OCI-M2 (cell line): Measurements from ENCODE around the gene ZBTB46.
"Not testable (repeated sequence)": the region's sequence is repeated elsewhere in the genome, so short reads cannot be mapped to it uniquely, and the experiment has no call there.

Source experiments
- DNase-seq: peaks from one replicate; lab custom pipeline; 2025; ENCODE audit not compliant: unreplicated experiment; lab: John Stamatoyannopoulos, UW

The ZBTB46 gene

DNA sequence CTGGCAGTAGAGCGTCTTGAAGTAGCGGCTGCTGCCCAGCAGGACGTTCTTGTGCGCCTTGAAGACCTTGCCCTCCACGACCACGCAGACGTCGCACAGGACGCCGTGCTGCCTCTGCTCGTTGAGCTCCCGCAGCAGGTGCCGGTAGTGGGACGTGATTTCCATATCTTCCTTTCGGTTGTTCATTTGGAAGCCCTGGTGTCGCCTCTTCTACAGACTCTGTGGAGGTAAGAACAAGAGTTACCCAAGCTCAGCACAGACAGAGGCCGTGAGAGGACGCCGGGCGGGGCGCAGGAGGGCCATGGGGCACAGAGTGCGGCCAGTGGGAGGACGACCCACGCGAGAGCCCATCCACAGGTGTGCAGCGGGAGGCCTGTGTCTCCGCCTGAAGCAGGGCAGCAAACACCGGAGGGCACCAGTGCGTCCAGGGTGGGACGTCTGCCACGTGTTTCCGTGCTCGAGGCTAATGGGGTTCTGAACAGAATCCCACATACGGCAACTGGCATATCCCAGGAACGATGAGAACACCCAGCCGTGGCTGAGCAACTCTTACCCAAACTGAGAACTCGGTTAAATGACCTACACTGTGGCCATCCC lies 40.4 kb downstream of the ZBTB46 start:
- DNase-seq = no peak

DNA sequence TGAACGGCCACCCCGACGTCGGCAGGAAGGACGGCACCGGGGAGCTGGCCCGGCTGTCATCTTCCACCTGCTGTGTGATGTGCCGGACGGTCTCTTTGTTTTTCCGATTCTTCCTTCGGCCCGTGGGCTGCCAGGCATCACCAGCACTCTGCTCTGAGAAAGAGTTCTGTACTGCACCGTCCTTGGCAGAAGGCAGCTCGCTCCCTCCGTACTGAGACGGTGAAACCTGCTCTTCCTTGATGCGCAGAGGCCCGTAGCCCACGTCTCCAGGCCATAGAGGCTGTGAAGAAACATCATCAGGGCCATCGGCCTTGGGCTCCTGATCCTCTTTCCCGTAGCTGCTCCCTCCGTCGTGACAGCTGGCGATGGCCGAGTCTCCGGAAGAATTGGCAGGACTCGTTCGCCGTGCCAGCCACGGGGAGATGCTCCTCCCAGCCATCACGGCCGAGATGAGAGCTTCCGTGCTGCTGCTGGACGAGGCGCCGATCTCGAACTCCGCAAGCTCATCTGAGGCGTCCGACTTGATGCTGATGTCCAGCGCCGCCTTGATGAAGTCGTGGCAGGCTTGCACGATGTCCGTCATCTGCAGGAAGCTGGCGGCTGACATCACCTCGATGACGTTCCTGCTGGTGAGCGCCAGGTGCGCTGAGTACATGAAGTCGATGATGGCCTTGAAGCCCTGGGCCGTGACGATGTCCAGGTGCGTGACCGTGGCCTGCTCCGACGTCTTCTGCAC lies 41.1 kb downstream of the ZBTB46 start:
- DNase-seq = no peak

DNA sequence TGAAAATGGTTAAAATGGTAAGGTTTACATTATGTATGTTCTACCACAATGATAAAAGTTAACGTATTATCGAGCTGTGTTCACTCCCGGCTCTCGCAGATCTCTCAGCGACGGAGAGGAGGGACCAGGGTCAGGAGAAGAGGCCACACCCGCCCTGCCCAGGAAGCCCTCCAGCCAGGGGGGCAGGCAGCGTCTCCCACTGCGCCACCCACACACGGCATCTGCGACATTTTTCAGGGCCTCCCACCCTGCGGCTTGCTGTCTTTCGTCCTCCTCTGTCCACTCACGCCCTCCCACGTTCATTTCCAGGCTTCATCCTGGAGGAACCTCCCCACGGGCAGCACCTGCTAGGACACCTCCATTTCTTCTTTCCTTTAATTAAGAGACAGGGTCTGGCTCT lies 43.3 kb downstream of the ZBTB46 start:
- no peak for DNase-seq

DNA sequence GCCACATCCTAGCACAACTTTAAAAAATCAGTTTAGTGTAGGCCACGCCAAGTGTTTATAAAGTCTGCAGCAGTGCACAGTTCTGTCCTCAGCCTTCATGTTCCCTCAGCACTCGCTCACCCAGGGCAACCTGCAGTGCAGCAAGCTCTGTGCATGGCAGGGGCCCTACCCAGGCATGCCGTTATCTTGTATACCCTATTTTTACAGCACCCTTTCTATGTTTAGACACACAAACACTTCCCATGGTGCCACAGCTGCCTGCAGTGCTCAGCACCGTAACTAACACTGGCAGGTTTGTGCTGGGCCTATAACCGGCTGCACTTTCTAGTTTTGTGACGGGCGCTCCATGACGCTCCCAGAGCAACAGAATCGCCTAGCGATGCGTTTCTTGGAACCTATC lies 43.8 kb downstream of the ZBTB46 start:
- no peak for DNase-seq

DNA sequence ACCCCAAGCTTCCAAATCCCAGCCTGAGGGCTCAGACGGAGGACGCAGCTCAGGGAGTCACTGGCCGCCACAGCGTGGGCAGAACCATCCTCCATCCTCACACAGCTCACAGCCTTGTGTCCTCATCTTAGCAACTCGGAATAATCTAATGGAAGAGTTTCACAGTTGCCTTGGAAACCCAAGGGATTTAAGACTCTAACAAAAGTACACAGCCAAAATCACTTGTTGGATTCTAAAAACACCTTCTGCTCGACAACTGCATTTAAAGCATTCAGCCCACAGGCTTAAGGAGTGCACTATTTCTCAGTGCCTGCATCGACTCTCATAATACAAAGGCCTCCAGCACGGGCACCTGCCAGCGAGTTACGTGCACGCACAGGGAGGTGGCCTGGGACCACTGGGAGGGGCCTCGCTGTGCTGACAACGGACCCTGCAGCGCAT lies 45.4 kb downstream of the ZBTB46 start:
- no peak for DNase-seq

DNA sequence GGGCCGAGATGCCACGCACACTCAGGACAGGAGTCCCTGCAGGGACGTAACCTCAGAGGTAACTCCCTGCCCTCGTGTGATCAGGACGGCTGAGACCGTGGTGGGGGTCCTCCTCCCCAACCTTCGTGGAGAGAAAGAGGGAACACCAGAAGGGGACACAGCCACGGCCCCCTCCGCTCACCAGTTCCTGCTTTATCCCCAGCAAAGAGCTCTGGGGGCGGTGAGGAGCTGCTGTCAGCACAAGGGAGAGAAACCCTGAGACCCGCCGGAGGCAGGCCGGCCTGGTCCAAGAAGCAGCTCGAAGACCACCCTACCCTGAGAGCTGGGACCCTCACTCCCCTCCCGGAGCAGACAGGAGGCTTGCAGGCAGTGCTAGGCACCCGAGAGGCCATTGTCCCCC lies 47.1 kb downstream of the ZBTB46 start:
- DNase-seq = no peak

DNA sequence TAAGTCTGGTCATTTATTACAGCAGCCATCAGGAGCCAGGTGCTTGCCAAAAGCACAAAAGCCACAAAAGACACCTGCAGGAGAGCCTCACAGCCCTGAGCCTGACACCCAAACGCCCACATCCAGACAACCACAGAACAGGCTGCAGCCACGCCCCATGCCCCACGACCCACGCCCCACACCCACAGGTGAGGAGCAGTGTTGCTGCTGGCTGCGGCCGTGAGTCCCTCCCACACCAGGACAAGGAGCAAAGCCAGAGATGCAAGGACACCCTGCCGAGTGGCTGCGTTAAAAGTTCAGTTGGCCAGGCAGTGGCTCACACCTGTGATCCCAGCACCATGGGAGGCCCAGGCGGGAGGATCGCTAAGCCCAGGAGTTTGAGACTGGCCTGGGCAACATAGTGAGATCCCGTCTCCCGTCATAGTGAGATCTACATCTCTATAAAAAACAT lies 48.5 kb downstream of the ZBTB46 start:
- DNase-seq = no peak

DNA sequence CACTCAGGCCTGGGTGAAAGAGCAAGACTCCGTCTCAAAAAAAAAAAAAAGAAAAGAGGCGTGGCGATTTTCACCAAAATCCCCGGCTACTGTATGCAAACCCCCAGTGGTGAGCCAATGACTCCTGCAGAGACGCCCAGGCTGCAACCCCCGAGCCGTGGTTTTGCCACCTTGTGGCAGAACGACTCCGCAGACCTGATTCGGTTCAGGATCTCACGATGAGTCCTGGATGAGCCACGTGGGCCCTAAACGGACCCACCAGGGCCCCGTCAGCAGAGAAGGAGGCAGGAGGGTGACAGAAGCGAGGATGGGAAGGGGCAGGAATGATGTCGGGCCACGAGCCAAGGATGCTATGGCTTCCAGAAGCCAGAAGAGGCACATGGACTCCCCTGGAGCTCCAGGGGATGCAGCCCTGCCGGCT lies 49.0 kb downstream of the ZBTB46 start:
- no peak for DNase-seq

DNA sequence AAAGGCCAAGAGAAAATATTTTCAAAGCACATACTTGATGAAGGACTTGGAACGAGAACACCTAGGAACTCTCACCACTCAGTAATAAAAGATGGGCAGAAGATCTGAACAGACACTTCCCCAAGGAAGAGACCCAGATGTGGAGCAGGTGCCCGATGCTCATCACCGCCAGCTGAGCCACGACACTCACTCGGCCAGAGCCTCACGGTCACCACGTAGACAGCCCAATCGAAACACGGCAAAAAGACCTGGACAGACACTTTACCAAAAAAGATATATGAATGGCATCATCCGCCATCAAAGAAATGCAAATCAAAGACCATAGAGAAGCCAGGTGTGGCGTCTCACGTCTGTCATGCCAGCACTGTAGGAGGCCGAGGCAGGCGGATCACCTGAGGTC lies 49.9 kb downstream of the ZBTB46 start:
- no peak for DNase-seq

DNA sequence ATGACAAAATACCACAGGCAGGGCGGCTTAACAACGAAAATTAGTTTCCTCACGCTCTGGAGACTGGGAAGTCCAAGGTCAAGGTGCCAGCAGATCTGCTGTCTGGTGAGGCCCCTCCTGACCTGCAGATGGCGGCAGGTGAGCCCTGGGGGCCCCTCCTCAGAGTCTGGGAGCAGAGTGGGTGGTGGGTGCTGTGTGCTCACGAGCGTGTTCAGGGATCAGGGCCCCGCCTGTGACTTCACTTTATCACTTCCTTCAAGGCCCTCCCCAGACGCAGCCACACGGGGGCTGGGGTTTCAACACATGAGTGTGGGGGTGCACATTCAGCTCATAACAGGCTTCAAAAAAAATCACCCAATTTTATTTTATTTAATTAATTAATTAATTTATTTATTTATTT lies 52.2 kb downstream of the ZBTB46 start:
- DNase-seq = no peak

DNA sequence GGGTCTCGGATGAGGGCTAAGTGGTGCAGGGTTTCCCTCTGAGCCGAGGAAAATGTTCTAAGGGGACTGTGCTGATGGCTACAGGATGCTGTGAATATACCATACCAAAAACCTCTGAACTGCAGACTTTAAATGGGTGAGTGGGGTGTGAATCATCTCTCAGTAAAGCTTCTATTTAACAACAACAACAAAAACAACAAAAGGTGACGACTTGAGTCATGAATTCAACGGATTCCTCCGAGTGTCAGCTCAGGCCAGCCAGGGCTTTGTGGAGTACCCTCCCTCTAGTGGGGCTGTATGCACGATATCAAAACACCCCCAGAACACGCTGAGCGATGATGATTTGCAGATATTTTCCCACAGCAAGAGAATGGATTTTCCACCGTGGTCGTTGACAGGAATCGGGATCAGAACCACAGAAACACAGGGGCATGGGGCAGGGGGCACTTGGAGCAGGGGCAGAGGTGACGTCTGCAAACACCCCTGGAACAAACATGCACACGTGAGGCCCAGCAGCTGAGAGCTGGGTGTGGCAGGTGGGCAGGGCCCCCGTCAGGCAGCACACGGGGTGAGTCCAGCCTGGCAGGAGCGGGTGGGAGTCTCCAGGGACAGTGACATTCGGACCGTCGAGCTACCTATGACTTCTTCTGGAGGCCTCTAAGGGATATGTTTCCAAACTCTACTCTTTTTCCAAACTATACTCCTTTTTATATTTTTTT lies 52.9 kb downstream of the ZBTB46 start:
- DNase-seq = no peak

DNA sequence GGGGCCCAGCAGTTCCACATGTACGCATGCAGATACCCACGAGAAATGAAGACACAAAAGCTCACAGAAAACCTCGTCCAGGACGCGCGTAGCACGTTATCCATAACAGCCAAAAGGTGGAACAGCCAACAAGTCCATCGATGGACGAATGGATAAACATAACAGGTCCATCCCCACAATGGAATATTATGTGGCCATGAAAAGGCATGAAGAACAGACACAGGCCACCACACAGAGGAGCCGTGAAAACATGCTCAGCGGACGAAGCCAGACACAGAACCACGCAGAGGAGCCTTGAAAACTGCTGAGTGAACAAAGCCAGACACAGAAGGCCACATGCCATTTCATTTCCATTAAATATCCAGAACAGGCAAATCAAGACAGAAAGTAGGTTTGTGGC lies 53.5 kb downstream of the ZBTB46 start:
- DNase-seq = no peak

DNA sequence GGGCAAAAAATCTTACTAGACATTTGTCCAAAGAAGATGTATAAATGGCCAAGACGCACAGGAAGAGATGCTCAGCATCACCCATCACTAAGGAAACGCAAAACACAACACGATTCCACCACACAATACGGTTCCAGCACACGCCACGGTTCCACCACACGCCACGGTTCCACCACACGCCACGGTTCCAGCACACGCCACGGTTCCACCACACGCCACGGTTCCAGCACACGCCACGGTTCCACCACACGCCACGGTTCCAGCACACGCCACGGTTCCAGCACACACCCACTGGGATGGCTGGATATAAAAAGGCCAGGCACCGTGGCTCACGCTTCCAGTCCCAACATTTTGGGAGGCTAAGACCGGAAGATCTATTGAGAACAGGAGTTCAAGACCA lies 54.2 kb downstream of the ZBTB46 start:
- not testable (repeated sequence) for DNase-seq

DNA sequence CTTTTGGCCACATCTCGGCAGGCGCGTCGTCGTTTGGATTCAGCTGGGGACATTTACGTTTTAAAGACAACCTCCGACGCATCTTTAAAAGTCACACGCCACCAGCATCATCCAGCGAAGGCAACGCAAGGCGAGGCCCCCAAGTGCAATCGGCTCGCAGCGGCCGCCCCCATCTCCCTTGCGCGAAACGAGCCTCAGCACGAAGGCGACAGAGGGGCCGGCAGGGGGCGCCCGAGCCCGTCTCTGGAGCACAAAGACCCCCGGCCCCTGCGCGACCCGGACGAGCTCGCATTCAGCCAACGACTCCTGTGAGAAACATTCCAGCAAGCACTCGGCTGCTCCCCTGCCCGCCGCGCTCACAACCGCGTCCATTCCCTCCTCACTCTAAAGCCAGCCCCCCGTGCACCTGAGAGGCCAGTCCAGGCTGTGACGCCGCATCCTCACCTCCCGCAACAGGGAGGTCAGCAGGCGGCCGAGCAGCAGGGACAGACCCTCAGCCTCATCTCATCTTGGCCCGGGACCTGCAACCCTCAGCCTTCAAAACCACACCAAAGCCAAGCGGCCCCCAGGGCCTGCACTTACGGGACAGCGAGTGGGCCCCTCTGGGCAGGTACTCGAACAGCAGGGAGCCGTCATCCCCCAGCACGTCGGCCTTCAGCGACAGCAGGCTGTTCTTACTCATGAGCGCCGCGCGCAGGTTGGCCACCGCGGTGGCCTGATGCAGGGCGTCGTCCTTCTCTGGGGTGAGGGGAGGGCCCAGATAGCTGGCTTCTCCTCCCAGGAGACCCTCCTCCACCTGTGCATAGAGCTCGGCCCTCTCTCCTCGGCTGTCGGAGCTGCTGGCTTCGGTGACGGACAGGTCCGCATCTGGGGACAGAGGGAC lies 55.7 kb downstream of the ZBTB46 start:
- DNase-seq = no peak

DNA sequence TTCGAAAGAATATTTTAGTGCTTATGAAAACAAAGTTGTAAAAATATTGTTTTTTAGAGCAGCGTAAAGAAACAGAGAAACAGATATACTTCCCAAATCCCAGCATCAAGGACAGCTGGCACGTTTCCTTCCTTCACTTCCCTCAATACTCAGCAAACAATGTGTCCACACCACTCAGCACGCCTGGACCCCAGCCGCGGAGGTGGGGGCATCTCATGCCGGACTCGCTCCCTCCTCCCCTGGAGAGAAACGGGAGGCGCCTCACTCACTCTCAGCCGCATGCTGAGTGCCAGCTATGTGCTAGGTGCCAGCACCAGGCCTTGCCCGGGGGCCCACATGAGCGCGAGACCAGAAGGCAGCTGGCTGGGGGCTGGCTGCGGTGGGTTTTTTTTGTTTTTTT lies 56.8 kb downstream of the ZBTB46 start:
- no peak for DNase-seq

DNA sequence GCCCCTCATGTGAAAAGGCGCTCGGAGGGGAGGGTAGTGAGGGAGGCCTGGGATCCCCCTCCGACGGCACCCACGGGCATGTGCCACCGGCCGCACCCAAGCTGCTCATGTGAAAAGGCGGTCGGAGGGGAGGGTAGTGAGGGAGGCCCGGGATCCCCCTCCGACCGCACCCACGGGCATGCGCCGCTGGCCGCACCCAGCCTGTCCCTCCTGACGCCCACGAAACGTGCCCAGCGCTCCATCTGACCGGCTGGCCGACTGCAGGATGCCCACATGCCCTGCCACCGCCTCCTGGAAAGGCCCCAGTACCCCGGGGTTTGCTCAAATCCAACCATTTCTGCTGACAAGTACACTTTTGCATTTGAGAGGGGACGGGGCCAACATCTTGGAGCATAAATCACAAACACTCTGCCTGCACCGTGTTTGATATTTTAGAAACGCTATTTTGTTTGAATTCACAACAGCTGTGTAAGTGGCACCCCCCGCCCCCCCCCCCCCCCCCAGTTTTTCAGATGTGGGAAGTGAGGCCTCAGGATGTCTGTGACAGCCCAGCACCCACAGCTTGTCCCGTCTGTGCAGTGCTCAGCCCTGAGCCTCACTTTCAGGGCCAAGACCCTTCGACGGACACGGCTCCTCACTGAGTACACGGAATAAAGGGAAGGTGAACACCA lies 57.4 kb downstream of the ZBTB46 start:
- no peak for DNase-seq

DNA sequence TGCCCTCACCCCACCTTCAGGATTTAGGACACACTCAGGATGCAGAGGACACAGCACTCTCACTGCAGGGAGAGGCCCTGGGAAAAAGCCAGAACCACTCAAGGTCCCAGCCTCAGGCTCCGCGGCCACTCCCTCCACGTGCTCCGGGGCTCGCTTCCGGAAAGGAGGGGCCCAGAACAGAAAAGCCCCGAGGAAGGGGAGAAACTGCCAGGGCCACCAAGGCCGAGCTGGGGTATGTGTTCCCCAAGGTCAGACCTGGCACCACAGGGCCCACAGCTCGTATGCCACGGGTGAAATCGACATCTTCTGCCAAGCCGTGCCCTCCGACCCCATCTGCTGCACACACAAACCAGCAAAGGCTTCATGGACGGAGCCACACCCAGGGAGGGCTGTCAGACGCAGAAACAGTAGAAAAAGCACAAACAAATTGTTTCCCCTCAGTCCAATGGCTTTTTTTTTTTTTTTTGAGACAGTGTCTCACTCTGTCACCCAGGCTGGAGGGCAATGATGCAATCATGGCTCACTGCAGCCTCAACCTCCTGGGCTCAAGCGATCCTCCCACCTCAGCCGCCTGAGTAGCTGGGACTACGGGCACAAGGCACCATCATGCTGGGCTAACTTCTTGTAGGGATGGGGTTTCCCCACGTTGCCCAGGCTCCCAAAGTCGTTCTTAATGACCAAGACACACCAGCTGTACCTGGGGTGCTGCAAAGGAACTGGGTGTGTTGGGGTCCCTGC lies 58.1 kb downstream of the ZBTB46 start:
- DNase-seq = no peak

DNA sequence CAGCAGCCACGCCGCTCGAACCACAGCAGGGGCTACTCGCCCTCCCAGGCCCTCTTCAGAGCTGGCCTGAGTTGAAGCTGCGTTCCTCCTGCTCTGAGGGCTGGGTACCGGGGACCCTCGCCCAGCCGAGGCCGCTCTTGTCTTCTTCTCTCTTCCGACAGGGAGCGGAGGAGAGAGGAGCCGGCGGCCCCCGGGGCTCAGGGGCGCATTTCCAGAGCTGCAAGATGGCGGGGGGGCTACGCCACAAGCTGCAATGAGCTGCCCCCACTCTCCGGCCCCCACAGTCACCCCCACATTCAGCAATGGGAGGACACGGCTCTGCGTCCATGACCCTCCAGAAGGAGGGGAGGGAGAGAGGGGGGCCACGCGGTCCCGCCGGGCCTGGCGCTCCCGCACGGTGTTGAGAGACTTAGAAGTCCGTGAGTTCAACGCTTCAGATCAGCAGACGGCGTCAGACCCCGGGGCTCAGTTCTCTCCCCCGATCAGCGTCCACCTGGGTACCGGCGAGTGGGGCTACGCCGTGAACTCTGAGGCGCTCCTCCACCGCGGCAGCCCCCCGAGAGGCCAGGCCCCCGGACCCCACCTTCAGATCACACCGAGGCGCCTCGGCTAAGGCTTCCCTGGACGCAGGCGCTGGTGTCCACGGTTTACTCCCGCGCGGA lies 59.9 kb downstream of the ZBTB46 start:
- DNase-seq = no peak

DNA sequence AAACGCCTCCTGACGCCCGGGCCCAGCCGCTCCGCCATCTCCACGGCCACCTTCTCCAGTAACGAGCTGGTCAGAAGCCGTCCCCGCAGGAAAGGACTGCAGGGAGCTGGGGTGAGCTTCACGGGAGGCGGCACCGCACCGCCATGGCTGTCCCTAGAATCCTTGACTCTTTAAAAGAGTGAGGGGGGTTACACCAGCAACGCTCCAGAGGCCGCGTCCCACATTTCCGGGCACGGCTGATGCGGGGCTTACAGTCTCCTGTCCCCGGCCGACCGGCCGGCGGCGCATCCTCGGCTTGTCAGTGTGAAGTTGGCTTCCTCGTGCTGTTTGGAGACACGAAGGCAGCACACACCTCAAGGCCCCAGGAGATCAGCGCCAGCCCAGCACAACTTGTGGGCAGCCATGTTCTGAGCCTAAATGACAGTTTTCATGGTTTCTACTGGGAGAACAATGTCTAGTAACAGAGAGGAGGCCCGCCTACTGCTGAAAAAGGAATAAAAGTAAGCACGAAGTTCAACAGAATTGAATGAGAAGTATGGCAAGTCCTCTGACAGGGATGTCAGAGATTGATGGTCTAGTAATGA lies 61.1 kb downstream of the ZBTB46 start:
- no peak for DNase-seq
